Dermis lymphatic vessel endothelial cell (primary cell): ENCODE measurements around the gene DCTN5. TPM values are rescaled to one million over a fixed set of nuclear protein-coding genes. Genes with fewer than 3 reads are reported as not detected.

ENCODE experiments used
- total RNA-seq: library from RNA; depleted of rRNA; stranded (reverse); fragments of >200 nt; gene quantifications from 2 replicates; pipeline ENCODE4 v1.2.1, GENCODE V29; 2014

Gene DCTN5
- total RNA-seq, result 45.5 and 60.2 TPM in 2 replicates

DNA sequence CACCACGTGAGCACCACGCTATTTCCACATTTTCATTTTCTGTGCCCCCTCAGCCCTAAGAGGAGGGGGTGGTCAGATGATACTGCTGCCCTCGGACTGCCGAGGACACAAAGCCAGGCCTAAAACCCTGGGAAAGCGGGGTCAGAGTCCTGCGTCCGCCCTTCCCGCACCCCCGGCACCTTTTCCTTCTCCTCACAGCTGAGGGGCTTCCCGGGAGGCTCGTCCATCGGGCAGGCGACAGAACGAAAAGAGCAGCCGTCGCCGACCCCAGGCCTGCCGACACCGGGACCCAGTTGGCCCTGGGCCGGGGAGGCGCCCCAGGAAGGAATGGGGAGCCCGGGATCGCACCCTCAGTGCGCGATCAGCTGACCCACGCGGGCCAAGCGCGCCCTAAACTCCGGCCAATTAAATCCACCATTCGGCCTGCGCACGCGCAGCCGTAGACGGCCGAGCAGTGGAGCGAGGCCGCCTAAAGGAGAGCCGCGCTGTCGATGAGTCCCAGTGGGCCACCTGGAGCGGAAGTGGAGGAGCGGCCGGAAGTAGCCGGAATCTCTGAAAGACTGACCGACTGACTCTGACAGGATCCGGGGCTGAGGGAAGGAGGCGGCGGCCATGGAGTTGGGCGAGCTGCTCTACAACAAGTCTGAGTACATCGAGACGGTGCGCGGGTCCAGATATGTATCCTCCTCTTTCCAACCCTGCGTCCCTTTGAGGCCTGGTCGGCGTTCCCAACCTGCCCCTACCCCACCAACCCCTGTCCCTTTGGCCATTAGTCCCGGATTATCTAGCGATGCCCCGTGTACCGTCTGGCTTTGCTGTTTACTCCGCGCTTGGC lies at the start of gene DCTN5, which contains the start of gene PALB2:
Gene DCTN5, plus strand, starts transcription at position 536 of the 835 bp plus-strand sequence. Its CDS starts 77 bp downstream, at position 613.
Gene PALB2, minus strand, starts transcription at position 380 of the 835 bp plus-strand sequence. Its CDS starts 153 bp downstream, at position 227.

DNA sequence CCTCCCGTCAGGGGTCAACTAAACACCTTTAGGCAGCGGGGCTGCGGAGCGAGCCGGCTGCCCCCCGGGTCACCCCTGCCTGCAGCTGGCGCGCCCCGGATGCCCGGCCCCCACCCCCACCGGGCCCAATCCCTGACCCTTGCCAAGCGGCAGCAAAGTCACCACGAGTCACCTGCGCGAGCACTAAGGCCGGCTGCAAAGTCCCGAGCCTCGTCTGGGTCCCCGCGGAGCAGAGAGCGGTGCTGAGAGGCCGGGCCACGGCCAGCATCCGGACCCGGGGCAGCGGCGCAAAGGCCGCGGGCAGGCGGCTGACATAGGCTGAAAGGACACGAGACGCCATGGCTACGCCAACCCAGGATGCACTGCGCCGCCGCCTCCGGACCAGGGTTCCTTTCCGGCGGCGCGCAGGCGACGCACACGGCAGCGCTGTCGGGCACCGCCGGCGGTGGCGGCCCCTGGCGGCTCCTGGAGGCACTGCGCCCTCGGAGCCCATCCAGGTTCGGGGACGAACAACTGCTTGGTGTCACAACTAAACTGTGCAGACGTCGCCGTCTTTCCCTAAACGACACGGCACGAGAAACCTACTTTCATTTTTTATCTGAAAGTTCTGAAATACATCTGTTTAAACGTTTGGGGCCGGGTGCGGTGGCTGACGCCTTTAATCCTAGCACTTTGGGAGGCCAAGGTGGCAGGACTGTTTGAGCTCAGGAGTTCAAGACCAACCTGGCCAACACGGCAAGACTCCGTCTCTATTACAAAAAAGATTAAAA lies 45.1 kb upstream of the DCTN5 start, which contains the start of gene NDUFAB1:
Gene NDUFAB1, minus strand, starts transcription at position 366 of the 770 bp plus-strand sequence. Its CDS starts 26 bp downstream, at position 340.

DNA sequence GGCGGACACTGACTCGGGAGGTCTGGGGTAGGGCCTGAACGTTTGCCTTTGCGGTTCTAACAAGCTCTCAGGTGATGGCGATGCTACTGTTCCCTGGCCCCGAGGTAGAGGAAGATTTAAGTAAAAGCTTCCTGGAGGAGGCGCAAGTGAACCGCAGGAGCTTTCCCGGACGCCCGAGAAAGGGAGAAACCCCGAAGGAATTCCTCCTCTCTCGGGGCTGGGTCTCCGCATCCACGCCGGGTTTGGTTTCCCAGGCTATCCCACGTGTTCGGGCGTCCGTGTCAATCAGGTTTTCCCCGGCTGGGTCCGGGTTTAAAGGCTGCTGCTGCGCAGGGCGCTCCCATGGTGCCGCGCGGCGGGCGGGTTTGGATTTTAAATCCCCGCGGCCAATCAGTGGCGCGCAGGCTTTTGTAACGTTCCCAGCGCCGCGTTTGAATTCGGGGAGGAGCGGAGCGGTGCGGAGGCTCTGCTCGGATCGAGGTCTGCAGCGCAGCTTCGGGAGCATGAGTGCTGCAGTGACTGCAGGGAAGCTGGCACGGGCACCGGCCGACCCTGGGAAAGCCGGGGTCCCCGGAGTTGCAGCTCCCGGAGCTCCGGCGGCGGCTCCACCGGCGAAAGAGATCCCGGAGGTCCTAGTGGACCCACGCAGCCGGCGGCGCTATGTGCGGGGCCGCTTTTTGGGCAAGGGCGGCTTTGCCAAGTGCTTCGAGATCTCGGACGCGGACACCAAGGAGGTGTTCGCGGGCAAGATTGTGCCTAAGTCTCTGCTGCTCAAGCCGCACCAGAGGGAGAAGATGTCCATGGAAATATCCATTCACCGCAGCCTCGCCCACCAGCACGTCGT lies 37.4 kb downstream of the DCTN5 start, which contains the start of gene PLK1:
Gene PLK1, plus strand, starts transcription at position 460 of the 844 bp plus-strand sequence. Its CDS starts 44 bp downstream, at position 504.

DNA sequence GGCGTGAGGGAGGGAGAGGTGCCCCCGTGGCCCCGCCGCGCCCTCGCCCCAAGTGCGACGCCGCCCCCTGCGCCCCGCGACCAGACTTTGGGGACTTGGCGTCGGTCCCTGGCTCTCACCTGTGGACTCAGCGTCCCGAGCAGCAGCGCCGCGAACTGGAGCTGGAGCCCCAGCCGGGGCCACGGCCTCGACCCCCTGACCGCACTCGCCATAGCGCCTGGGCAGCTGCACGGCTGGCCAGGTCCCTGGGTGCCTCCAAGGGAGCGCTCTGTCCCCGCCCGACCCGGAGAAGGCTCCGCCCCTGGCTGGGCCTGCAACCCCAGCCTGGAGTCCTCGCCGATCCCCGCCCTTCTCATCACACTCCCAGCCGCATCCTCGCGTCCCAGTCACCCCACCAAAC lies 71.7 kb downstream of the DCTN5 start, which contains the start of gene ERN2:
Gene ERN2, minus strand, starts transcription at position 247 of the 400 bp plus-strand sequence. Its CDS starts 35 bp downstream, at position 212.

Other genes with a start within 250 kb of the DCTN5 start
- gene COG7, start 188.3 kb upstream of the DCTN5 start, total RNA-seq, result 12.0 and 14.7 TPM in 2 replicates
- 26.7 and 29.4 TPM in 2 replicates for gene GGA2, start 131.0 kb upstream of the DCTN5 start, total RNA-seq
- 12.9 and 15.5 TPM in 2 replicates for gene EARS2, start 84.1 kb upstream of the DCTN5 start, total RNA-seq
- gene UBFD1, start 83.7 kb upstream of the DCTN5 start, total RNA-seq, result 54.8 and 56.6 TPM in 2 replicates
- gene NDUFAB1, start 45.1 kb upstream of the DCTN5 start, total RNA-seq, result 136 and 137 TPM in 2 replicates
- gene PALB2, start 156 bp upstream of the DCTN5 start, total RNA-seq, result 6.6 and 6.8 TPM in 2 replicates
- gene PLK1, start 37.4 kb downstream of the DCTN5 start, total RNA-seq, result 3.7 and 4.7 TPM in 2 replicates
- gene ERN2, start 71.8 kb downstream of the DCTN5 start, total RNA-seq, result not detected in 2 replicates
- not detected in 2 replicates for gene CHP2, start 113.6 kb downstream of the DCTN5 start, total RNA-seq
- not detected in 2 replicates for gene PRKCB, start 194.5 kb downstream of the DCTN5 start, total RNA-seq